ENCODE data around the gene NRXN3.

DNA sequence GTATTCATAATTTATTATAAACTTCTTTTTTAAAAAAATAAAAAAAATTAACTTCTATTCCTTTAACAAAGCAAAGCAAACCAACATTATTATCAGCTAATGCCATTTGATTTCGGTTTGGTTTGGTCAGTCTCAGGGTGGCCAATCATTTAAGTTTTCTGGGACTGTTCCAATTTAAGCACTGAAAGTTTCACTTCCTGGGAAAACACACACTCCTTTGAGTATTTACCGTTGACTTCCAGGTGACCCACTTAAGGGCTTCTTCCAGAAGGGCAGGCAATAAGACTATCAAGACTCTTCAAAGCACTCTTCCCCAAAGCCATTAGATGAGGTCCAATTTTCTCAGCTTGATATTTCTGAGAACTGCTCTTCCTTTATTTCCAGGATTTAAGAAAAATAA lies 1187.1 kb downstream of the NRXN3 start:
- TF ChIP-seq, protein P1, sequence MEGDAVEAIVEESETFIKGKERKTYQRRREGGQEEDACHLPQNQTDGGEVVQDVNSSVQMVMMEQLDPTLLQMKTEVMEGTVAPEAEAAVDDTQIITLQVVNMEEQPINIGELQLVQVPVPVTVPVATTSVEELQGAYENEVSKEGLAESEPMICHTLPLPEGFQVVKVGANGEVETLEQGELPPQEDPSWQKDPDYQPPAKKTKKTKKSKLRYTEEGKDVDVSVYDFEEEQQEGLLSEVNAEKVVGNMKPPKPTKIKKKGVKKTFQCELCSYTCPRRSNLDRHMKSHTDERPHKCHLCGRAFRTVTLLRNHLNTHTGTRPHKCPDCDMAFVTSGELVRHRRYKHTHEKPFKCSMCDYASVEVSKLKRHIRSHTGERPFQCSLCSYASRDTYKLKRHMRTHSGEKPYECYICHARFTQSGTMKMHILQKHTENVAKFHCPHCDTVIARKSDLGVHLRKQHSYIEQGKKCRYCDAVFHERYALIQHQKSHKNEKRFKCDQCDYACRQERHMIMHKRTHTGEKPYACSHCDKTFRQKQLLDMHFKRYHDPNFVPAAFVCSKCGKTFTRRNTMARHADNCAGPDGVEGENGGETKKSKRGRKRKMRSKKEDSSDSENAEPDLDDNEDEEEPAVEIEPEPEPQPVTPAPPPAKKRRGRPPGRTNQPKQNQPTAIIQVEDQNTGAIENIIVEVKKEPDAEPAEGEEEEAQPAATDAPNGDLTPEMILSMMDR (IDR thresholded peaks at IDR 0.05), result no peak
- no peak for TF ChIP-seq POLR2A (IDR thresholded peaks at IDR 0.05)

All from heart left ventricle (tissue), 13 donors.